Activated CD8-positive, alpha-beta memory T cell treated with anti-CD3 and anti-CD28 coated beads for 48 hours (primary cell): ENCODE results near the gene IHH.

ENCODE experiments used
- DNase-seq, 3 experiments: peaks; one replicate each; pipeline ENCODE4 v3.0.0-alpha.2; 2020; ENCODE audit warnings: low read depth in 2 of 3, low spot score in 2 of 3

IHH gene

DNA sequence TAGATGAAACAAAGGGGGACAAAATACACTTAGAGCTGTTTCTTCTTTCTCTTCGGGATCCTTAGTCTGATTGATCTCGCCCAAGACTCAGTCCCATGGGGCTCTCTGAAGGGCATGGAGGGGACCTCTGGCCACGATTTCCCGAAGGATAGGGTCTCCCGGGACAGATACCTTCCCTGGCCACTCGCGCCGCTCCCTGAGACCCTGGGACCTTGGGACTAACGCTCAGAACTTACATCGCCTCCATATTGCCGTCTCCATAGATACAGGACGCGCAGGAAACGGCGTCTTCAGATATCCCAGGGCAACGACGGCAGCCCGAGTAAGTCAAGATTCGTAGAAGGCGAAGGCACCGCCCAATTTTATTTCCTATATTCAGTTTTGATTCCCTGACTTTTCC is 19.5 kb downstream of the IHH start, which contains the start of gene CFAP65:
CFAP65 (minus strand) TSS at position 265 of the 400 bp plus-strand sequence. CDS start 2,468 bp downstream, outside the sequence.
- DNase-seq: no peak

DNA sequence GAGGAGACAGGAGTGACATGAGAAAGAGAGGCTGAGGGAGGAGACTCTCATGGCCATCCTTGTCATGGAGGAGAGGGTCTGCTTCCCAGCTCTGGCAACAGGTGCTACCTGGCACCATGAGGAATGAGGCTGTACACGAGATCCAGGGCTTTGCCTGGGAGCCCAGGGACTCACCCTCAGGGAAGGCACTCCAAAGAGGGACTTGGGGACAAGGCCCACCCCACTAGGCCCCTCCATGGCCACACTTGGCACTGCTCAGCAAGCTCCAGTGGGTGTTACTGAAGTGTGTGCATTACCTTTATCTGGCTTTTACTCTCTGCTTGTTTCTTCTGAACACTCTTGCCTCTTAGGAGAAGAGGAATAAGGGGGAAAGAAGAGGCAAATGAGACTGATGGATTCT is 22.1 kb downstream of the IHH start:
- DNase-seq: no peak

DNA sequence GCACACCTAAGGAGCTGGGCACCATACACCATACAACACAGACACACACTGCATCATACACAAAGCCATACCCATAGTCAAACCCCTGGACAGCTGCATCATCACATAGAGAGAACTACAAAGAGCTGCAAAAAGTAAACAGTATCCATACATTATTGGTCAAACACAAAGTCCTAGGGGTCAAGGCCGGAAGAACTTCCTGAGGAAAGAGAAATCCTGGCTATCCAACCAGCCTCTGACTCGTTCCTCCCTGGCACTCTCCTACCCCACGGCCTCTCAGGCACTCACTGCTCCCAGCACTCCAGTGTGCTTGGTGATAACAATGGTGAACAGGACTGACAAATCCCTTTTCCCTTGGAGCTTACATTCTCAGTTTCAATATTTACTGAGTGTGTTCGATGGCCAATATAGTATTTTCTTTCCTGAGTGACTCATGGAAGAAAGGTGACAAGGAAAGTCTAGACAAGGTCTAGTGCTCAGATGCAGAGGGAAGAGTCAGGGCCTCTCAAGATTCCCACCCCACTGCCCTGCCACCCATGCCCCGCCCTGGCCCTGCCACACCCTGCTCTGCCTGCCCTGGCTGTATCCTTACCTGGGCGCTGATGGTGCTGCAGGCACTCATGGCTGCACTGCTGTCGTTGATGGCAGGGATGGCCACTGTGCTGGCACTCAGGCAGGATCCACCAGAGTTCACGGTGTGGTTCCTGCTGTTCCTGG is 22.8 kb downstream of the IHH start:
- DNase-seq: no peak

DNA sequence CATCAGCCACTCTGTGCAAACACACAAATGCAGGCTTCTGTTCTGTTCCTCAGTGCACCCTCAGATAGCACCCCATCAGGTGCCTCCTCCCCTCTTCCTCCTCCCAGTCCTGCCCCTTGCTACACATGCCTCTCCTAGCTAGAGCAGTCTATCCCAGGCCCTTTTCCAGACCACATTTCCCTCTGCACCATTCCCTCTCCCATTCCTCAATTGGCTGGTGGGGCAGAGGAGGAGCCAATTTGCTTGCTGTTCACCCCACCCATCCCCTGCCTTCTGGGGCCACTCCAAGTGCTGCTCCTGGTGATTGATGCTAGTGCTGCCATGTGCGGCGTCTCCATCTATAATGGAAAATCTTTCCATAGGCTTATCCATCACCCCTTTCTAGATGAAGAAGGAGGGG is 24.8 kb downstream of the IHH start:
- no peak for DNase-seq

DNA sequence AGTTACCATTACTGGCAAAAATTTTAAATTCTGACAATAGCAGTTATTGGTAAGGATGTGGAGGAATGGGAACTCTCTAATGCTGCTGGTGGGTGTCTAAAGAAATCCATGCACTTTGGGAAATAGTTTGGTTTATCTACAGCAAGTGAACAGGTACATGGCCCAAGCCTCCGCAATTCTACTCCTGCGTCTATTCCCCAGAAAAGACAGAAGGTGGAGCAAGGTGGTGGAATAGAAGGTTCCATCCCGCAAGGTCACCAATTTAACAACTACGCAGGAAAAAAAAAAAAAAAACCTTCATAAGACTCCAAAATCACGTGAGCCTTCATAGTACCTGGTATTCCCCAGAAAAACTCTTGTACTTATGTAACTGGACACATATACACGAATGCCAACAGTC is 25.9 kb downstream of the IHH start:
- no peak for DNase-seq

DNA sequence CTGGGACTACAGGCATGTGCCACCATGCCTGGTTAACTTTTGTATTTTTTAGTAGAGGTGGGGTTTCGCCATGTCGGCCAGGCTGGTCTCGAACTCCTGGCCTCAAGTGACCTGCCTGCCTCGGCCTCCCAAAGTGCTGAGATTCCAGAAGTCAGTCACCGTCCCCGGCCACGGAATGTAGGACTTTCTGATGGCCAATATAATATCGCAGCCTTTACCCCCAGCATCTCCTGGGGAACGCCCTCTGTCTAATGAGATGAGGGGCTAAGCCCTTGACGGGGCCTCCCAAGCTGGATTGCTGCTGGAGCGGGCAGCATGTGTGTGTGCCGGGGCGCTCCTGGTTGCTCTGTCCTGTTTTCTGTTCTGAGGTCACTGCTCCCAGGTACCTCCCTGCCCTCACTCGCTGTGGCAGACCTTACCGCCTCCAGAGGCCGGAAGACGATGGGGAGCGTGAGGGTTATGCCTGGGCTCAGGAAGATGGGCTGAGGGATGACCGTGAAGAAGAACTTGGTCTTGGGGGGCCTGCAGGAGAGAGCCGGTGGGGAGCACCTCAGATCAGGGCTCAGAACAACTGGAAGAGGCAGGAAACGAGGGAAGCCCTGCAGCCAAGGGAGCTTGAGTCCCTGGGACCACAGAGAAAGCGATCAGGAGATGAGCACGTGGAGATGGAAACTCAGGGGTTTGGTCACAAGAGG is 28.5 kb downstream of the IHH start:
- no peak for DNase-seq

DNA sequence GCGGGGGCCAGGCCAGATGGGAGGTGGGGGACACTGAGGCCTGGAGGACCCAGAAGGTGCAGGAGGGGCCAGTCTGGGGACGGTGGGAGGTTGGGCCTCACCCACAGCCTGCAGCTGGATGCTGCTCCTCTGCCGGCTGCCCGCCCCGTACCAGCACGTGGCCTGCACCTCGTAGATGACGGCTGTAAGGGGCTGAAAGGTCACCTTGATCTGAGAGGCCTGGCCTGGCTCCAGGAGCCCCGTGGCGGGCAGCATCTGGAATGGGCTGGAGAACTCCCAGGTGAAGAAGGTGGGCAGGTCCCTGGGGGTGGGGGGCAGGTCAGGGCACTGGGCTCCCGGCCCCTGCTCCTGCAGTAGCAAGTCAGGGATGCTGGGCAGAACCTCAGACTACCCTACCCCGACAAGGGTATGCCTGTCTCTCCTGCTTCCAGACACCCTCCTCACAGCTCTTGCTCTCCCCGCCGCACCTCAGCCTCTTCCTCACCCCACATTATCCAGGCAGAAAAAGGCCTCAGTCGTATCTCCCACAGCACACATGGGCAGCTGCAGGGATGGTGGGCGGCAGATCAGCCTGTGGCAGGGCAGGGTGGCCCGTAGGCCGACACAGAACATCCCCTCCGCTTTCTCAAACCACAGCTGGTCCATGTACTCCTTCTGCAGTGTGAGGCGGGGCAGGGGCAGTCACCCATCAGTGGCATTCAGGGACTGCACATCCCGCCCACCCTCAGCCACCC is 29.5 kb downstream of the IHH start:
- no peak for DNase-seq

DNA sequence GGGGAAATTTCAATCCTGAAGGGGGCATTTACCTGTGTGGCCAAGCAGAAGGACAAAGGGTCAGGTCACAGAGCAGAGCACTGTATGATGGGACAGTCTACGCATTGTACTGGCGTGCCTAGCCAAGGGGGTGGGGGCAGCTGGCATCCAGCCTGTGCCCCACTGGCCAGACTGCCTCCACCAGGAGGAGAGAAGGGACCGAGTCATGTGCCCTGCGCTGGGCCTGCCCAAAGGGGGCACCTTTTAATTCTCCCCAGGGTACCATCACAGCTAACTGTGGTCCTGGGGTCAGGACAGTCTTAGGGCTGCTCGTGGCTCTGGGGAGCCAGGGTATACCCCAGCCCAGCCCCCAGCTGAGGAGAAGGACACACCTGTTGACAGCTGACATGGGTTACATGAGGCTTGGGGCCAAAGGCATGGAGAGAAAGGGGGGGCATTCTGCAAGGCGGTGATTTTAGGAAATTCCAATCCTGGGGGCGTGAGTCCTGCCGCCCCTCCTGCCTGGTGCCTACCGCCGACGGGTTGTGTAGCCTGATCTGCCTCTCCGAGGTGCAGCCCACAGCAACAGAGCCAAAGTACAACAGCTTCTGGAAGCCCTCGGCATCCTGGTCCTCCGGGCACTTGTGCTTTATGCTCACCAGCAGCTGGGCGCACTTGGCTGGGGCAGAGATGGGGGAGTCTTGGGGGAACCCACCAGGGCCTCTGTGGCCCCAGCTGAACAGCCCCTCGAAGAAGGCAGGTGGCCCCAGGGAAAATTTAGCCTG is 30.4 kb downstream of the IHH start:
- DNase-seq: no peak

DNA sequence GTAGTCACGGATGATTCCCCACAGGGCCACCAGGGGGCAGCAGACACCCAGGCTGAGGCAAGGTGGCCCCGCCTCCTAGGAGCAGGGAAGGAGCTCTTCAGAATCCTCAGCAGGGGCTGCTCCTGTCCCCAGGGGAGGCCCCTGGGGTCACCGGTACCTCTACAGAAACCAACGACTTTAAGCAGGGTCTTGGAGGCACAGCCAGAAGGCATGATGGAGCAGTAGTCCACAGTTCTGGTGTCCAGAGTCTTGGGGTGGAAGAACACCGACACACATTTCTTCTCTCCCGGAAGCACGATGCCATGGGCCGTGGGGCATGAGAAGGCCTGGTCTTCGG is 30.9 kb downstream of the IHH start:
- DNase-seq: peak; percentile 49 to 63 (median 56)

DNA sequence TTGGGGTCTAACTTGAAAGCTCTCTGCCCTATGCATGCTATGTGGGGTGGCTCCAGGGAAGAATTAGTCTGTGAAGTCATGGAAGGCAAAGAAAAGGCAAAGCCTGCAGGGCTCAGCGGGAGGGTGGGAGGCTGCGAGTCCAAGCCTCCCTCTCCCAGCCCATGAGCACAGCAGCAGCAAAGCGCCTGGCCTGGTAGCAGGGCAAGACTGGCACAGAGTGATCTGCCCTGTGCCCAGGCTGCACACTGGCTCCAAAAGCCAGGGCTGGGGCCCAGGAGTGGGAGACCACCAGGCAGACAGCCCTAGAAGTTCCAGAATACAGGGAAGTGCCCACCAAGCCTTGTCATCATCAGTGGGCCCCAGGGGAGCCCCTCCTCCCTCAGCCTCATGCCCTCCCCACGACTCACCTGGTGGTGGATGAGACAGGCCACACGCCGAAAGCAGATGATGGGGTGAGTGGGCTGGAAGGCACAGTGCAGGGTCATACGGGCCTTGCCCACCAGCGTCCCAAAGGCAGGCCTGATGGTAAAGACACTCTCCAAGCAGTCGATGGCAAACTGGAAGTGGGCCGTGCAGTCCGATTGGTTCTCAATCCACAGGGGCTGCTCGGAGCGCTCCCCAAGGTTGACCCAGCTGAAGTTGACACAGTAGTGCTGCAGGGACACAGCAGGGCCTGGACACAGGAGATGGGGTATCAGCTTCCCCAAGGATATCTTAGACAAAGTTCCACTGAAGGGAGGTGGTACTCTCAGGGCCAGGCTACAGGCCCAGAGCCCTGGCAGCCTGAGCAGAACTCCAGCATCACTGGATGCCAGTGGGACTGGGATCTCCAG is 31.5 kb downstream of the IHH start:
- no peak for DNase-seq

DNA sequence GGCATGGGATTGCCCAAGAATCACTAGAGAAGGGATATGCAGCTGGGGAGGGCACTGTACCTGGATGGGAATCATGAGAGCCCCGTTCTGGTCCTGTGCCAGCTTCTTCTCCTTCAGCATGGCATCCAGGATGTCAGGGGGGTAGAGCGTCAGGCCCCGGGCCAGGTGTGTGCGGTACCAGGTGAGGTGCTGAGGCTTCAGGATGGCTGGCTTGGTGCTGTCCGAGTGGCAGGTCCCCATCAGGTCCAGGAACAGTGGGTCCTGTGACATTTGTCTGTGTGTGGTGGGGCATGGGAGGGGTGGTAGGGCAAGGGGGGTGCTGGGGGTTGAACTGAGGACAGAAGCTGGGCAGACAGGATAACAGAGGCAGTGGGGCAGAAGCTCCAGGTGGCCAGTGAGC is 32.6 kb downstream of the IHH start:
- no peak for DNase-seq

DNA sequence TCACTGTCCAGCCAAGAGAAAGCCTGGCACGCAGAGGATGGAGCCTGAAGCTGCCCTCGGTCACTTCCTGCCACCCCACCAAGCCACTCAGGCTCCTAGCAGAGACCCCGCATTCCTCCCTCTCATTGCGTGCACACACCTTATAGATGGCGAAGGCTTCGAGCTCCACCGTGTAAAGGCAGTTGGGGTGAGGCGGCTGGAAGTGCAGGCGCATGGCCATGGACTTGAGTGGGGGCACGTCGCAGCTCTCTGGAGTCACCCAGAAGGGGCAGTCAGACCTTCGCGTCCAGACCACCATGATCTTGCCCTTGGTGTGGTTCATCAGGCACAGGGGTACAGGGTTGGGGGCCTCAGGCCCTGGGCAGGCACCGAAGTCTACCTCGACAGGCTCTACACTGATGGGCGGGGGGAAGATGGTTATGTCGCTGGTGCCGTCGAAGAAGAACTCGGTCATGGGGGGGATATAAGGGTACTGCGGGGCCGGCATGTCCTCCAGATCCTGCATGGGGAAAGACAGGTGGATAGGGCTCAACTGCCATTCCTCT is 33.1 kb downstream of the IHH start:
- DNase-seq: no peak

DNA sequence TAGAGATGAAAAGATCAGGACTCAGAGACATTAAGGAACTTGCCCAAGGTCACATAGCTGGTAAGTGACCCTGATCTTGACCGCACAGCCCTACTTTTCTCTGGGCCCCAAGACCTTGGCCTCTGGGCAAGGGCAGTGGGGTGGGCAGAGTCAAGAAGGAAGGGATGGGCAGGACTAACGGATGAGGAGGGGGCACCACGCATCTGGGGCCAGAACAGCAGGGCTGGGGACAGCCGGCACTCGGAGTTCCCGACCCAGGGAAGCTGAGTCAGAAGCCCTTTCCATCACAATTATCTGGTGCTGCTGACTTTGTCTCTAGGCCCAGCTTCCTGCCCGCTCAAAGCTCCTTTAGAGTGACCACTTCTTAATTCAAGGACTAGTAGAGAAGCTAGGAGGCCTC is 33.8 kb downstream of the IHH start:
- no peak for DNase-seq

DNA sequence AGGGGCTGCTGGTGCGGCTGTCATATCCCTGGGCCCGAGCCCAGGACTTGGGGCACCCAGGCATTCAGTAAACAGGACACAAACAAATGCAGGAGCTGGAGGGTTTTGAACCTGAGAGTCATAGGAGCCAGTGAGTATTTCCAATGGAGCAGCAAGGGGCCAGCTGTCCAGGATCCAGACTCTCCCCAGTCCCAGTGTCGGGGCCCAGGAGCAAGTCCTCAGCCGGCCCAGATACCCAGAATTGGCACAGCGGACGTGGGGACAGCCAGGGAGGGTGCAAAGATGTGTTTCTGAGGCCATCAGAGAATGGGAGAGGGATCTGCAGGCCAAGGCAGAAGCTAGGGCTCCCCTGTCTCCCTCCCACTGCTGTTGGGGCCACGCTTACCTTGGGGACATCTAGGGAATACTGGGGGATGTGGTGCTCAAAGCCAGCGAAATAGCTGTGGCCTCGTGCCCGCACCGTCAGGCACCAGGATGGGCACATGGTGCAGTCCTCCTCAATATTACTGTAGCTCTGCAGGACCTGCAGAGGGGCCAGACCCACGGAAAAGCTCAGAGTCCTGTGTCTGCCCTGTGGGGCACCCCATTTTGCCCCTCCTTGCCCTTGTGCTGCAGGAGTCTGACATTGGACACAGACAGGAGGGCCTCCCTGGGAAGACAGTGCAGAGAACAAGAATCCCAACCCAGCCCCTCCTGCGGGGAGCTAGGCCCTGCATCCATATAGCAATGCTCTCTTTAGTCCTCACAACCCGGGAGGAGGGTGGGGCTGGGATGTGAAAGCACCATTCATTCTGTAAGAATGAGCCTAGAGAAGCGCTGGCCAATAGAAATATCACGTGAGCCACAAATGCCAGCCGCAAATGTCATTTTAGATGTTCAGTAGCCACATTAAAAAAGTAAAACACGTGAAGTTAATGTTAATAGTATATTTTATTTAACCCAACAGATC is 34.8 kb downstream of the IHH start:
- no peak for DNase-seq

DNA sequence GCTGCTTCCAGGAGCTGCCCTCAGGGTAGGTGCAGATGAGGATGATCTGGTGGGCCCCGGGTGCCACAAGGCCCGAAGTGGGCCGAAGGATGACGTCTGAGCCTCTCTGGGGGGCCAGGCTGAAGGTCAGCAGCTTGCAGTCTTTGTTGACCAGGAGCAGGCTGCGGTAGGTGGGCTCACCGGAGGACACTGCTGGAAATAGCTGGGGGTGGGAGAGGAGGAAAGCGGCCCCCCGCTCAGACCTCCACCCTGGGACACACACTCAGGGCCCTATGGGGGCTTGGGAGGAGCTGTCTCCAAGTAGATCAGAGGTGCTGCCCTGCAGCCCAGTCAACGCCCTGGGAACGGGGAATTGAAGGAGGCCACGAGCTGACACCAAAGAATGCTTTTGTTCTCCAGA is 36.7 kb downstream of the IHH start:
- no peak for DNase-seq

DNA sequence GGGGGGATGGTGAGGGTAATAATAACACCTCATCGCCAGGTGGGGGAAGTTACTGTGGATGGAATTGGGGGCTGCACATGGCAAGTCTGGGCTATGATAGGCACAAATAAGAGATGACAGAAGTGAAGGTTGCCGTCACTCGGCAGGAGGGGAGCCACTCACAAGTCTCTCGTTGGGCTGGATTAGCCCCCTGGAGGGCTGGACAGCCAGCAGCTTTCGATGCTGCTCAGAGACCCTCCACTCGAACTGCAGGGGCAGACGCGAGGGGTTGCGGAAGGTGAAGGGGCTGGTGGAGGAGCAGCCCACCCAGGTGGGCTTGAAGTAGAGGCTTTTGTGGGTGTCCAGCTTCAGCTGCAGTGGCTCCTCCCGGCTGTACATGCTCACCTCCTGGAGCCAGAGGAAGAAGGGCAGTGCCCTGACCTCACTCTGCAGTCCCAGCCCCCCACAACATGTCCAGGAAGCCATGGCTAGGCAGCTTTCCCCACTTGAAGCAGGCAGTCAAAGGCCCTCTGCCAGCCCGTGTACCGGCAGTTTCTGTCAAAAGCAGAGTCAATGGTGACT is 37.6 kb downstream of the IHH start:
- DNase-seq: no peak

DNA sequence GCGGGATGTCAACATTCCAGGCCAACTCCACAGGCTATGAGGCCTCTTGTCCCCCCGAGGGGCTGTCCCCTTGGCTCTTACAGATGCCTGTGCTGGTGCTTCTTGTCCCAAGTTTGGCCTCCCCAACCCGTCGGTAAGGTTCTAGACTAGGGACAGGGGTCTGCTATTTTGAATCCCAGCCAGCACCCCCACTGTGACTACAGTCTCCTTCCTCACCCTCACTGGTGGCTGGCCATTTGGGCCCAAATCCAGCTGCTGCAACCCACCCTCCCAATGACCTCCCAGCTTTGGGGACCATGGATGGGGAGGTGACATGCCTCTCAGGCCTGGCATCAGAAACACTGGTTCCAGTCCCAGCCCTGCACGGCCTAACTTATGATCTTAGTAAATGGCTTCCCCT is 38.1 kb downstream of the IHH start:
- DNase-seq: no peak

DNA sequence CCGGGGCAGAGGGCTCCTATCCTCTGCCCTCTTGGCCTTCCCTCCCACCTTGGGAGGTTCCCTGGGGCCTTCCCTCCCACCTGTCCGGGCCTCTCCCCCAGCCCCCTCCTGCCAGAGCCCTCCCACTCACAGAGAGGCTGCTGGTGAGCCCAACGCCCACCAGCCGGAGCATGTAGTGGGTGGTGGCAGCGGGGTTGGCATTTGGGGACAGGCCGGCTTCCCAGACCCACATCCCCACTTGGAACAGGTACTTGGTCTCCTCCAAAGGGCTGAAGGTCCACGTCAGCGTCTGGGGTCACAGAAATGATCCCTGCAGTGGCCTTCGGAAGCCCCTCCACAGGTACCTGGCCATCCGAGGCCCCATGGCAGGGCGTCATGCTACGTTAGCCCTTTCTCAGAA is 38.7 kb downstream of the IHH start:
- no peak for DNase-seq

DNA sequence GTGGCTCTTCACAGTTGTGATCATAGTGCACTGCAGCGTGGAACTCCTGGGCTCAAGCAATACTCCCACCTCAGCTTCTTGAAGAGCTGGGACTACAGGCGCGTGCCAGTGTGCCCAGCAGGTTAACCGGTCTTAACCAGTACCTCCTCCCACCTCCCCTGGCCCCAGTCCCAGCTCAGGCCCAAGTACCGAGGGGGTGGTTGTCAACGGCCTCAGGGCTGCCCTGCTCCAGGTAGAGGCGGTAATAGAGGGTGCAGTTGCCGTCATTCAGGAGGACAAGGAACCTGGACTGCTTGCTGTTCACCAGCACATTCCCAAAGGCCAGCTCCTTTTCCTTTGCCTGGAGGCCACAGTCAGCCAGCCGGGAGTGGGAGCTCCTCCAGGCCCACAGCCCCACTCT is 39.1 kb downstream of the IHH start:
- DNase-seq: no peak
